ENCODE measurements around the gene B4GALNT2. TPM values are rescaled to one million over a fixed set of nuclear protein-coding genes. Genes with fewer than 3 reads are reported as not detected.

The B4GALNT2 gene
- total and polyA plus RNA-seq, 2 donors from 2014 or later: 1.3 to 4.3 TPM

GRCh38 chr17:49104511-49105074, 28.0 kb upstream of the B4GALNT2 start:
- Histone ChIP-seq H3K36me3 (ENCODE audit: control insufficient read depth in 2 of 3, insufficient read depth in 3 of 3, low read length in 3 of 3) (no peaks in the 10 kb centered on the region), H3K27ac (ENCODE audit: low read depth in 2 of 2, low read length in 2 of 2) (no peak overlapping the region), H3K4me1 (ENCODE audit: control insufficient read depth in 2 of 3, insufficient read depth in 2 of 3, low read depth in 1 of 3, low read length in 3 of 3) (peaks cover 0 to 2% (median 0%) of the 10 kb centered on the region in 3 donors), H3K27me3 (ENCODE audit: control insufficient read depth, insufficient read depth, low read length) (no peaks in the 10 kb centered on the region), H3K9me3 (ENCODE audit: control insufficient read depth in 2 of 3, insufficient read depth in 1 of 3, low read length in 3 of 3) (no peaks in the 10 kb centered on the region), H3K4me3 (ENCODE audit: low read length in 3 of 3) (no peak overlapping the region), H3K9ac (ENCODE audit: low read length in 3 of 3) (no peak overlapping the region)
- DNase-seq: no peak
- FAIRE-seq: no peak
- no peak for TF ChIP-seq CTCF (IDR thresholded peaks at IDR 0.05; ENCODE audit: borderline replicate concordance, extremely low read depth, insufficient read depth)
- intact Hi-C loops (cut with DNase I): no loop called here

GRCh38 chr17:49106321-49107210, 26.0 kb upstream of the B4GALNT2 start:
- DNase-seq: no peak
- intact Hi-C loops (cut with DNase I): no loop called here

GRCh38 chr17:49107211-49107557, 25.4 kb upstream of the B4GALNT2 start:
- intact Hi-C loops (cut with DNase I): no loop called here
- FAIRE-seq: no peak
- no peaks in the 10 kb centered on the region for H3K36me3 ChIP-seq (ENCODE audit: control insufficient read depth in 2 of 3, insufficient read depth in 3 of 3, low read length in 3 of 3)

More at GRCh38 chr17:49106321-49107210, 26.0 kb upstream of the B4GALNT2 start:
- no peak overlapping the region for H3K9ac ChIP-seq (ENCODE audit: low read length in 3 of 3)
- TF ChIP-seq CTCF (IDR thresholded peaks at IDR 0.05; ENCODE audit: borderline replicate concordance, extremely low read depth, insufficient read depth): no peak
- H3K27me3 ChIP-seq (ENCODE audit: control insufficient read depth, insufficient read depth, low read length): no peaks in the 10 kb centered on the region
- no peaks in the 10 kb centered on the region for H3K9me3 ChIP-seq (ENCODE audit: control insufficient read depth in 2 of 3, insufficient read depth in 1 of 3, low read length in 3 of 3)
- H3K4me3 ChIP-seq (ENCODE audit: low read length in 3 of 3): no peak overlapping the region
- H3K36me3 ChIP-seq (ENCODE audit: control insufficient read depth in 2 of 3, insufficient read depth in 3 of 3, low read length in 3 of 3): no peaks in the 10 kb centered on the region
- no peak for FAIRE-seq
- no peak overlapping the region for H3K27ac ChIP-seq (ENCODE audit: low read depth in 2 of 2, low read length in 2 of 2)
- H3K4me1 ChIP-seq (ENCODE audit: control insufficient read depth in 2 of 3, insufficient read depth in 2 of 3, low read depth in 1 of 3, low read length in 3 of 3): peaks cover 0 to 2% (median 0%) of the 10 kb centered on the region in 3 donors

More at GRCh38 chr17:49107211-49107557, 25.4 kb upstream of the B4GALNT2 start:
- H3K27ac ChIP-seq (ENCODE audit: low read depth in 2 of 2, low read length in 2 of 2): no peak overlapping the region
- DNase-seq: no peak
- no peaks in the 10 kb centered on the region for H3K27me3 ChIP-seq (ENCODE audit: control insufficient read depth, insufficient read depth, low read length)
- peaks cover 0 to 2% (median 0%) of the 10 kb centered on the region in 3 donors for H3K4me1 ChIP-seq (ENCODE audit: control insufficient read depth in 2 of 3, insufficient read depth in 2 of 3, low read depth in 1 of 3, low read length in 3 of 3)
- no peak overlapping the region for H3K4me3 ChIP-seq (ENCODE audit: low read length in 3 of 3)
- no peak for TF ChIP-seq CTCF (IDR thresholded peaks at IDR 0.05; ENCODE audit: borderline replicate concordance, extremely low read depth, insufficient read depth)
- H3K9me3 ChIP-seq (ENCODE audit: control insufficient read depth in 2 of 3, insufficient read depth in 1 of 3, low read length in 3 of 3): no peaks in the 10 kb centered on the region
- H3K9ac ChIP-seq (ENCODE audit: low read length in 3 of 3): no peak overlapping the region

Measured in kidney (tissue), 14 donors.